SK-N-SH (cell line): ENCODE results near the gene ZNF837.

Experiments used
- RAD21 ChIP-seq: IDR thresholded peaks from 2 replicates; pipeline ENCODE4 v1.6.1; 2012; ENCODE audit warnings: mild to moderate bottlenecking, low read length
- TF ChIP-seq, protein P1 (sequence below): IDR thresholded peaks from 2 replicates; pipeline ENCODE4 v1.4.0; 2012; ENCODE audit warnings: low read depth, borderline replicate concordance
- TF ChIP-seq, protein P2 (sequence below): IDR thresholded peaks from 2 replicates; pipeline ENCODE4 v1.6.1; 2012; ENCODE audit warnings: mild to moderate bottlenecking, low read depth, low read length, moderate library complexity
- TF ChIP-seq, protein P3 (sequence below): fragments of 200-600 bp; sonication (generic); IDR thresholded peaks from 2 replicates; pipeline ENCODE4 v1.6.1; 2017; ENCODE audit warnings: antibody characterized with exemption, mild to moderate bottlenecking, moderate library complexity

DNA sequence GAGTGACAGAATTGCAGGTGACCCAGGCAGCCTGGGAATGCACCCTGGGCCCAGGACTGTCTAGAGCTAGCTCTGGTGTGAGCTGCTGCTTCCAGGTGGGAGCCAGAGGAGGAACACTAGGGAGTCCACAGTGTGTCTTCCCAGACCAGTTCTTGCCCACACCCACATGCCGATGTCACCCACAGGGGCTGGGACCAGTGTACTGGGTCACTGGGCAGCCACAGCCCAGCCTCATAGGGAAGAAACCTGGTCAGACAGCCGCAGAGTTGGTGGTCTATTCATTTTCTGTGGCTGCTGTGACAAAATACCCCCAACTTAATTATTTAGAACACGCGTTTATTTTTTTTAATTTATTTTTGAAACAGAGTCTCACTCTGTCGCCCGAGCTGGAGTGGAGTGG is 17.7 kb upstream of the ZNF837 start:
- TF ChIP-seq, protein P1, sequence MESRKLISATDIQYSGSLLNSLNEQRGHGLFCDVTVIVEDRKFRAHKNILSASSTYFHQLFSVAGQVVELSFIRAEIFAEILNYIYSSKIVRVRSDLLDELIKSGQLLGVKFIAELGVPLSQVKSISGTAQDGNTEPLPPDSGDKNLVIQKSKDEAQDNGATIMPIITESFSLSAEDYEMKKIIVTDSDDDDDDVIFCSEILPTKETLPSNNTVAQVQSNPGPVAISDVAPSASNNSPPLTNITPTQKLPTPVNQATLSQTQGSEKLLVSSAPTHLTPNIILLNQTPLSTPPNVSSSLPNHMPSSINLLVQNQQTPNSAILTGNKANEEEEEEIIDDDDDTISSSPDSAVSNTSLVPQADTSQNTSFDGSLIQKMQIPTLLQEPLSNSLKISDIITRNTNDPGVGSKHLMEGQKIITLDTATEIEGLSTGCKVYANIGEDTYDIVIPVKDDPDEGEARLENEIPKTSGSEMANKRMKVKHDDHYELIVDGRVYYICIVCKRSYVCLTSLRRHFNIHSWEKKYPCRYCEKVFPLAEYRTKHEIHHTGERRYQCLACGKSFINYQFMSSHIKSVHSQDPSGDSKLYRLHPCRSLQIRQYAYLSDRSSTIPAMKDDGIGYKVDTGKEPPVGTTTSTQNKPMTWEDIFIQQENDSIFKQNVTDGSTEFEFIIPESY = no peak
- TF ChIP-seq, protein P2, sequence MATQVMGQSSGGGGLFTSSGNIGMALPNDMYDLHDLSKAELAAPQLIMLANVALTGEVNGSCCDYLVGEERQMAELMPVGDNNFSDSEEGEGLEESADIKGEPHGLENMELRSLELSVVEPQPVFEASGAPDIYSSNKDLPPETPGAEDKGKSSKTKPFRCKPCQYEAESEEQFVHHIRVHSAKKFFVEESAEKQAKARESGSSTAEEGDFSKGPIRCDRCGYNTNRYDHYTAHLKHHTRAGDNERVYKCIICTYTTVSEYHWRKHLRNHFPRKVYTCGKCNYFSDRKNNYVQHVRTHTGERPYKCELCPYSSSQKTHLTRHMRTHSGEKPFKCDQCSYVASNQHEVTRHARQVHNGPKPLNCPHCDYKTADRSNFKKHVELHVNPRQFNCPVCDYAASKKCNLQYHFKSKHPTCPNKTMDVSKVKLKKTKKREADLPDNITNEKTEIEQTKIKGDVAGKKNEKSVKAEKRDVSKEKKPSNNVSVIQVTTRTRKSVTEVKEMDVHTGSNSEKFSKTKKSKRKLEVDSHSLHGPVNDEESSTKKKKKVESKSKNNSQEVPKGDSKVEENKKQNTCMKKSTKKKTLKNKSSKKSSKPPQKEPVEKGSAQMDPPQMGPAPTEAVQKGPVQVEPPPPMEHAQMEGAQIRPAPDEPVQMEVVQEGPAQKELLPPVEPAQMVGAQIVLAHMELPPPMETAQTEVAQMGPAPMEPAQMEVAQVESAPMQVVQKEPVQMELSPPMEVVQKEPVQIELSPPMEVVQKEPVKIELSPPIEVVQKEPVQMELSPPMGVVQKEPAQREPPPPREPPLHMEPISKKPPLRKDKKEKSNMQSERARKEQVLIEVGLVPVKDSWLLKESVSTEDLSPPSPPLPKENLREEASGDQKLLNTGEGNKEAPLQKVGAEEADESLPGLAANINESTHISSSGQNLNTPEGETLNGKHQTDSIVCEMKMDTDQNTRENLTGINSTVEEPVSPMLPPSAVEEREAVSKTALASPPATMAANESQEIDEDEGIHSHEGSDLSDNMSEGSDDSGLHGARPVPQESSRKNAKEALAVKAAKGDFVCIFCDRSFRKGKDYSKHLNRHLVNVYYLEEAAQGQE = no peak
- TF ChIP-seq, protein P3, sequence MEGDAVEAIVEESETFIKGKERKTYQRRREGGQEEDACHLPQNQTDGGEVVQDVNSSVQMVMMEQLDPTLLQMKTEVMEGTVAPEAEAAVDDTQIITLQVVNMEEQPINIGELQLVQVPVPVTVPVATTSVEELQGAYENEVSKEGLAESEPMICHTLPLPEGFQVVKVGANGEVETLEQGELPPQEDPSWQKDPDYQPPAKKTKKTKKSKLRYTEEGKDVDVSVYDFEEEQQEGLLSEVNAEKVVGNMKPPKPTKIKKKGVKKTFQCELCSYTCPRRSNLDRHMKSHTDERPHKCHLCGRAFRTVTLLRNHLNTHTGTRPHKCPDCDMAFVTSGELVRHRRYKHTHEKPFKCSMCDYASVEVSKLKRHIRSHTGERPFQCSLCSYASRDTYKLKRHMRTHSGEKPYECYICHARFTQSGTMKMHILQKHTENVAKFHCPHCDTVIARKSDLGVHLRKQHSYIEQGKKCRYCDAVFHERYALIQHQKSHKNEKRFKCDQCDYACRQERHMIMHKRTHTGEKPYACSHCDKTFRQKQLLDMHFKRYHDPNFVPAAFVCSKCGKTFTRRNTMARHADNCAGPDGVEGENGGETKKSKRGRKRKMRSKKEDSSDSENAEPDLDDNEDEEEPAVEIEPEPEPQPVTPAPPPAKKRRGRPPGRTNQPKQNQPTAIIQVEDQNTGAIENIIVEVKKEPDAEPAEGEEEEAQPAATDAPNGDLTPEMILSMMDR = no peak
- TF ChIP-seq RAD21 = no peak
